MV-4-11 (cell line): ENCODE data around the gene OR2G2.

ENCODE experiments used
- DNase-seq: peaks from one replicate; lab custom pipeline; 2025; lab: John Stamatoyannopoulos, UW

The OR2G2 gene

GRCh38 chr1:247588060-247588459 is at the start of gene OR2G2:
OR2G2 (plus strand) TSS chr1:247588360; CDS start chr1:247588360, 0 bp downstream.
- DNase-seq: no peak

GRCh38 chr1:247538561-247538960 is 49.6 kb upstream of the OR2G2 start:
- no peak for DNase-seq

GRCh38 chr1:247539215-247539614 is 48.9 kb upstream of the OR2G2 start:
- DNase-seq: no peak

GRCh38 chr1:247540581-247540980 is 47.6 kb upstream of the OR2G2 start:
- no peak for DNase-seq

GRCh38 chr1:247542811-247543210 is 45.3 kb upstream of the OR2G2 start:
- DNase-seq: no peak

- no peak for DNase-seq
Measured at GRCh38 chr1:247548092-247548491, 40.1 kb upstream of the OR2G2 start.

GRCh38 chr1:247548769-247549182 is 39.4 kb upstream of the OR2G2 start, which contains the start of gene GCSAML:
GCSAML (plus strand) TSS chr1:247549134; CDS start chr1:247549192, 58 bp downstream.
- DNase-seq: no peak

- DNase-seq: no peak
Measured at GRCh38 chr1:247551721-247552120, 36.4 kb upstream of the OR2G2 start.

GRCh38 chr1:247552231-247552630 is 35.9 kb upstream of the OR2G2 start:
- no peak for DNase-seq

GRCh38 chr1:247557926-247558674 is 30.1 kb upstream of the OR2G2 start:
- no peak for DNase-seq

GRCh38 chr1:247561711-247562110 is 26.4 kb upstream of the OR2G2 start:
- no peak for DNase-seq

- DNase-seq: no peak
Measured at GRCh38 chr1:247562198-247562597, 26.0 kb upstream of the OR2G2 start.

- DNase-seq: no peak
Measured at GRCh38 chr1:247574236-247574635, 13.9 kb upstream of the OR2G2 start.

GRCh38 chr1:247574664-247575063 is 13.5 kb upstream of the OR2G2 start:
- no peak for DNase-seq

- DNase-seq: peak; percentile 51
Measured at GRCh38 chr1:247576514-247576913, 11.6 kb upstream of the OR2G2 start.

- DNase-seq: no peak
Measured at GRCh38 chr1:247578946-247579460, 9.2 kb upstream of the OR2G2 start.

GRCh38 chr1:247605286-247605685 is 17.1 kb downstream of the OR2G2 start, which contains the start of gene OR2G3:
OR2G3 (plus strand) TSS chr1:247605586; CDS start chr1:247605586, 0 bp downstream.
- DNase-seq: no peak

- DNase-seq: no peak
Measured at GRCh38 chr1:247613405-247613804, 25.2 kb downstream of the OR2G2 start.

GRCh38 chr1:247614625-247615024 is 26.5 kb downstream of the OR2G2 start:
- no peak for DNase-seq

GRCh38 chr1:247627951-247628350 is 39.8 kb downstream of the OR2G2 start:
- DNase-seq: no peak

GRCh38 chr1:247638011-247638410 is 49.9 kb downstream of the OR2G2 start:
- DNase-seq: no peak

- DNase-seq: no peak
Measured at GRCh38 chr1:247638781-247639180, 50.6 kb downstream of the OR2G2 start.
